Activated T-cell treated with anti-CD3 and anti-CD28 coated beads for 24 hours (primary cell): ENCODE data around the gene TTYH2.
A peak's percentile ranks its signal among the peaks of the same experiment; 100 is the strongest.
"Not testable (repeated sequence)": the region's sequence is repeated elsewhere in the genome, so short reads cannot be mapped to it uniquely, and the experiment has no call there.

Experiments
- DNase-seq: peaks from one replicate; pipeline ENCODE4 v3.0.0-alpha.2; 2020; ENCODE audit warnings: low read depth

Gene TTYH2, protein sequence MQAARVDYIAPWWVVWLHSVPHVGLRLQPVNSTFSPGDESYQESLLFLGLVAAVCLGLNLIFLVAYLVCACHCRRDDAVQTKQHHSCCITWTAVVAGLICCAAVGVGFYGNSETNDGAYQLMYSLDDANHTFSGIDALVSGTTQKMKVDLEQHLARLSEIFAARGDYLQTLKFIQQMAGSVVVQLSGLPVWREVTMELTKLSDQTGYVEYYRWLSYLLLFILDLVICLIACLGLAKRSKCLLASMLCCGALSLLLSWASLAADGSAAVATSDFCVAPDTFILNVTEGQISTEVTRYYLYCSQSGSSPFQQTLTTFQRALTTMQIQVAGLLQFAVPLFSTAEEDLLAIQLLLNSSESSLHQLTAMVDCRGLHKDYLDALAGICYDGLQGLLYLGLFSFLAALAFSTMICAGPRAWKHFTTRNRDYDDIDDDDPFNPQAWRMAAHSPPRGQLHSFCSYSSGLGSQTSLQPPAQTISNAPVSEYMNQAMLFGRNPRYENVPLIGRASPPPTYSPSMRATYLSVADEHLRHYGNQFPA

GRCh38 chr17:74212913-74213791 lies at the start of gene TTYH2:
Gene TTYH2, plus strand, starts transcription at chr17:74213571. Its CDS starts 17 bp downstream, at chr17:74213588.
- DNase-seq, result peak; percentile 61

- DNase-seq, result no peak
These were observed 49.5 kb upstream of the TTYH2 start for GRCh38 chr17:74163836-74164235.

DNA sequence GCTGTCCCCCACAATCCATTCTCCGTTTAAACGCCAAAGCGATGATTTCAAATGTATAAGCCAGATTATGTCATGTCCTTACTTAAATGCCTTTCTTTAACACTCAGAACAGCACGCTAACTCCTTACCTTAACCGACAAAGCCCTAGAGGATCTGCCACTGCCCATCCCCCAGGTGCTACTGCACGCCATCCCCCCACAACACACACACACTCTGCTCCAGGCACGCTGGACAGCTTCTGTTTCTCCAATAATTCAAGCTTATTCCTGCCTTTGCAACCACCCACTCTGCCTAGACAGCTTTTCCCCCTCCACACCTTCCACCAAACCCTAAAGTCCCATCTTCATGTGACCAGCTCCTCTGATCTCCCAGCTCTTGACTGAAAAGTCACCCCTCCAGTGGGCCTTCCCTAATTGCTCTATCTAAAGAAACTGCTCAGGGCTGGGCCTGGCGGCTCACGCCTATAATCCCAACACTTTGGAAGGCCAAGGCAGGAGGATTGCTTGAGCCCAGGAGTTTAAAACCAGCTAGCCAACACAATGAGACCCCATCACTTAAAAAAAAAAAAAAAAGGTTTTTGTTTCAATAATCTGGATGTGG lies 48.8 kb upstream of the TTYH2 start:
- DNase-seq, result no peak

DNA sequence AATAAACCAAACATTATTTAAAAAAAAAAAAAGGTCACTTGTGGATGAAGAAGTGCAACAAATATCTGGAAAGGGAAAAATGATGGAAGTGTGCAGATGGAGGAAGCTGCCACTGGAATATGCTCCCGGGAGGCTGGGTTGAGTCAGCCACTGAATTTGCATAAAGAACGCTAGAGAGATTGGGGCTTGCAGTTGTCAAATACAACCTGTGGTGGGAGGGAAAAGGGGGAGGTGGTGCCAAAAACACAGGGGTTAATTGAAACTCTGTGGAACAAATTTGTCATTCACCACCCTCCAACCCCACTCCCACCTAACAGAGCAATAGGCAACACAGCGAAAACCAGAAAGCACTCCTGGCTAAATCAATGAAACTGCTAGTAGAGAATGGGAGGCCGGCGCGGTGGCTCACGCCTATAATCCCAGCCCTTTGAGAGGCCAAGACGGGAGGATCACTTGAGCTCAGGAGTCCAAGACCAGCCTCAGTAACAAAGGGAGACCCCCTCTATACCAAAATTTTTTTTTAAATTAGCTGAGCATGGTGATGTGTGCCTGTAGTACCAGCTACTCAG lies 47.5 kb upstream of the TTYH2 start:
- no peak for DNase-seq

GRCh38 chr17:74170924-74171323 lies 42.4 kb upstream of the TTYH2 start:
- DNase-seq, result no peak

- DNase-seq, result no peak
These were observed 40.7 kb upstream of the TTYH2 start for GRCh38 chr17:74172700-74173099.

- DNase-seq, result peak; percentile 35
These were observed 36.8 kb upstream of the TTYH2 start for GRCh38 chr17:74176546-74177001.

DNA sequence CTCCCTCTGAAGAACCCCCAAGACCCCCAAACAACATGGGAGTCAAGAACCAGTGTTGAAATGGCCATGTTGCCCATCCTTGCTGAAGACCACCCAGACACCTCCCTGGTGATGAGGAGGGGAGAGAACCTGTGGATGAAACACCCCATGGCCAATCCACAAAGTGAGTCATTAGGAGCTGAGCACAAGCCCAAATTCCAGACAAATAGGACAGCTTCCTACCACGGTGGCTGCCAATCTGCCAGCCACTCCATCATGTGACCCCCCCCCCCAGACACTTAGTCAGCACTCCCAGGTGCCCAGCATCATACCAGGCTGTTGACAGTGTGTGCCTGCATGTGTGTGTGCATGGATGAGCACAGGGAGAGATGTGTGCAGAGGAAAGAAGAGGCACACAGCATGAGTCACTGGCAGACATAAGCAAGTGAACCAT lies 36.3 kb upstream of the TTYH2 start:
- no peak for DNase-seq

GRCh38 chr17:74179576-74179975 lies 33.8 kb upstream of the TTYH2 start:
- no peak for DNase-seq

GRCh38 chr17:74180336-74180735 lies 33.0 kb upstream of the TTYH2 start:
- no peak for DNase-seq

DNA sequence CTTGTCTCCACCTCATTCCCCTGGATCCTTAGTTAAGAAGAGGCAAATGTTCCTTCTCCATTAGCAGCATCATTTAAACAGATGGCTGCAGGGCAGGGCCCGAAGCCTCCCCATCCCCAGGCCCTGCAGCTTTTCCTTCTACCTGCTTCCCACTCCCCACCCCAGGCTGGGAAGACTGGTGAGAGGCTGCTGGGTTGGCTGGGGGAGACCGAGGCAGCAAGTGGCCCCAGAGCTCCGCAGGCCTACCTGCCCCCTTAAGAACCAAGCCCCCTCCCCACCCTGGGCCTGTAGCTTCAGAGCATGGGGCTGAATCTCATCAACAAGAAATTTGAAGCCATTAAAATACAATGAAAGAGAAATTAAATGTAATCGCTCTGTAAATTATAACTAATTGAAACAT lies 32.0 kb upstream of the TTYH2 start:
- no peak for DNase-seq

- DNase-seq, result no peak
These were observed 31.2 kb upstream of the TTYH2 start for GRCh38 chr17:74182041-74182723.

GRCh38 chr17:74183411-74183810 lies 30.0 kb upstream of the TTYH2 start:
- no peak for DNase-seq

DNA sequence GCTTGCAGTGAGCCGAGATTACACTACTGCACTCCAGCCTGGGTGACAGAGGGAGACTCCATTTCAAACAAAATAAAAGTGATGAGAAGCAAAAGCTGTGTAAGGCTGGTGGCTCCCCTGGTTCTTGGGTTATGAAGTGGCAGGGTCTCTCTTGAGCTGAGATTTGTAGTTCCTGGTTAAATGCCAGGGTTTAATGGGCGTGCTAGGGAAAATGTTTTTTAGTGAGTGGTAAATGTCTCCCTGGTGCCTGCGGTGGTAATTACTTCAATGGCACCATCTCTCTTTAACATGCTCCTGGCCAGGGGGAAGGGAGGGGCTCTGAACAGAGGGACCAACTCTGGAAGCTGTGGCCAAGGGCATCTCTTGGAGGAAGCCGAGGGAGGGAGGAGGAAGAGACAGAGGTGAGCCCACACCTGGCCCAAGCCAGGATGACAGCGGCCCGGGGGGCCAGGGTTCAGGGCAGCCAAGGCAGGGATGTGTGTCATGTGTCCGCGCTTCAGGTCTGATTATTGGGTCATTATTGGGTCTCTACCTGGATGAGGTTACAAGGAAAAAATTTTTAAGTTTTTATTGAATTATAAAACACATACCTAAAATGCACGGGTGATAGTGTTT lies 27.7 kb upstream of the TTYH2 start:
- DNase-seq, result no peak

DNA sequence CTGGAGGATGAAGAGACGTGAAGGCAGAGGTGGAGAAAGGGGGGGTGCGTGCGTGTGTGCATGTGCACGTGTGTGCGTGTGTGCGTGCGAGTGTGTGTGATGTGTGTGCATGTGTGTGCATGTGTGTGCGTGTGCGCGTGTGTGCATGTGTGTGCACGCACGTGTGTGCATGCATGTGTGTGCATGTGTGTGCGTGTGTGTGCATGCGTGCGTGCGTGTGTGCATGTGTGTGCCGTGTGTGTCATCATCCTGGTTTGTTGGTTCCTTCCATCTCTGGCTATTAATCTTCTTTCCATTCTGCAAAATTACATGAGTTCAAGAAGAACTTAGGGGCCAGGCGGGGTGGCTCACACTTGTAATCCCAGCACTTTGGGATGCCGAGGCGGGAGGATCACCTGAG lies 26.9 kb upstream of the TTYH2 start:
- DNase-seq, result no peak

- DNase-seq, result no peak
These were observed 25.6 kb upstream of the TTYH2 start for GRCh38 chr17:74187761-74188160.

DNA sequence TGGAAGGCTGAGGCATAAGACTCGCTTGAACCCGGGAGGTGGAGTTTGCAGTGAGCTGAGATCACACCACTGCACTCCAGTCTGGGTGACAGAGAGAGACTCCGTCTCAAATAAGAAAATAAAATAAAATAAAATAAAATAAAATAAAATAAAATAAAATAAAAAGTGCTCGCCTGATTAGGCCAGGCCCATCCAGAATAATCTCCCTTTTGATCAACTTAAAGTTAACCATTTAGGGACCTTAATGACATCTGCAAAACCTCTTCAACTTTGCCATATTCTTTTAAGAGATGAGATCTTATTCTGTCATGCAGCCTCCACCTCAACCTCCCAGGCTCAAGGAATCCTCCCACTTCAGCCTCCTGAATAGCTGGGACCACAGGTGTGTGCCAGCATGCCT lies 24.7 kb upstream of the TTYH2 start:
- DNase-seq, result not testable (repeated sequence)

DNA sequence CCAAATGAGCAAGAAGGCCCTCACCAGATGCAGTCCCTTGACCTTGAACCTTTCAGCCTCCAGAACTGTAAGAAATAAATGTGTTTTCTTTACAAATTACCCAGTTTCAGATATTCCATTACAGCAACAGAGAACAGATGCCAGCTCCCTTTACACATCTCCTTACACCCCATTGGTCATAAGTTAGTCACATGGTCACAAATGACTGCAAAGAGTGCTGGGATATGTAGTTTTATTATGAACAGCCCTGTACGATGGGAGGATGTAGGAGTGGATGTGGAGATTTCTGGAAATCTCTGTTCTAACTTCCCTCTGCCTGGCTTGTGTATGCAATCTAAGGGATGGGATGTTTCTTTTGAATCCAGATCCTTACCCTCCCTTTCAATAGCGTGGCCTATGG lies 23.2 kb upstream of the TTYH2 start:
- no peak for DNase-seq

- no peak for DNase-seq
These were observed 22.5 kb upstream of the TTYH2 start for GRCh38 chr17:74190807-74191406.

- no peak for DNase-seq
These were observed 20.2 kb upstream of the TTYH2 start for GRCh38 chr17:74192950-74193781.
